Measurements from ENCODE around the gene TSEN34. TPM values are rescaled to one million over a fixed set of nuclear protein-coding genes. Genes with fewer than 3 reads are reported as not detected.
"Not testable (repeated sequence)": the region's sequence is repeated elsewhere in the genome, so short reads cannot be mapped to it uniquely, and the experiment has no call there.

The TSEN34 gene
- total RNA-seq, 1 experiment from 2014 or later = 88.1 TPM

DNA sequence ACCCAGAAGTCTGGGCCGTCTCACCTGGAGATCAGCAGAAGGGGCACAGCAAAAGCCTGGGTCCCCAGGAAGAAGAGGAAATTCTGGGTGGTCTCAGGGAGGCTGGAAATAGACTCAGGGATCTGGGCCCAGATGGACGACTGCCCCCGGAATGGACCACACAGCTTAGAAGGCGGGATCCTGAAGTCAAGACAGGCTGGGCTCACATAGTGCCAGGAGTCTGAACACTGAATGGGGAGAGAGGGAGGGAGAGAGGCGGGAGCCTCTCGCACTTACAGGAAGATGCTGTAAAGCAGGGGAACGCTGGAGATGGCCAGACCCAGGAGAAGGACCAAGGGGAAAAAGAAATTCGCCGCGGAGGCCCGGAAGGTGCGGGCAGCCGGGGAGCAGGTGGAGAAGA lies 30.3 kb upstream of the TSEN34 start:
- no peak for DNase-seq (ENCODE audit: low read depth)

- DNase-seq (ENCODE audit: low read depth) = peak; percentile 54
Measured at GRCh38 chr19:54162241-54162805, 28.8 kb upstream of the TSEN34 start.

DNA sequence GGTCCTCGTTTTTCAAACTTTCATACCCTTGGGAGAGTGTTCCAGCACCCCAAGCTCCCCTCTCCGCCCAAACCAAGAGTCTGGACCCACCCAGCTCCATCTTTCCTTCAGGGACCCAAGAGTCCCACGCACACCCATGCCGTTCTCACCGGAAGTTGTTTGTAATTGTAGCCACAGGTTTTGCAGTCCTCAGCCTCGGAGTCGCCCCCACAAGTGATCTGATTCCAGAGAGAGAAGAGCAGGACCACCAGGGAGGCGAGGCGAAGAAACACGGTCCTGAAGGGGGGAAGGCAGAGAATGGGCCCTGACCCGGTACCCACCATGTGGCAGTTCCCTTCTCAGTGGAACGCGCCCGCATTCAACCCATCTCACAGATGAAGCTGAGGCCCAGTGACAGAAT lies 28.2 kb upstream of the TSEN34 start:
- no peak for DNase-seq (ENCODE audit: low read depth)

- DNase-seq (ENCODE audit: low read depth) = peak; percentile 83
Measured at GRCh38 chr19:54164369-54165068, 26.6 kb upstream of the TSEN34 start.

GRCh38 chr19:54165222-54165621 lies 25.9 kb upstream of the TSEN34 start:
- no peak for DNase-seq (ENCODE audit: low read depth)

DNA sequence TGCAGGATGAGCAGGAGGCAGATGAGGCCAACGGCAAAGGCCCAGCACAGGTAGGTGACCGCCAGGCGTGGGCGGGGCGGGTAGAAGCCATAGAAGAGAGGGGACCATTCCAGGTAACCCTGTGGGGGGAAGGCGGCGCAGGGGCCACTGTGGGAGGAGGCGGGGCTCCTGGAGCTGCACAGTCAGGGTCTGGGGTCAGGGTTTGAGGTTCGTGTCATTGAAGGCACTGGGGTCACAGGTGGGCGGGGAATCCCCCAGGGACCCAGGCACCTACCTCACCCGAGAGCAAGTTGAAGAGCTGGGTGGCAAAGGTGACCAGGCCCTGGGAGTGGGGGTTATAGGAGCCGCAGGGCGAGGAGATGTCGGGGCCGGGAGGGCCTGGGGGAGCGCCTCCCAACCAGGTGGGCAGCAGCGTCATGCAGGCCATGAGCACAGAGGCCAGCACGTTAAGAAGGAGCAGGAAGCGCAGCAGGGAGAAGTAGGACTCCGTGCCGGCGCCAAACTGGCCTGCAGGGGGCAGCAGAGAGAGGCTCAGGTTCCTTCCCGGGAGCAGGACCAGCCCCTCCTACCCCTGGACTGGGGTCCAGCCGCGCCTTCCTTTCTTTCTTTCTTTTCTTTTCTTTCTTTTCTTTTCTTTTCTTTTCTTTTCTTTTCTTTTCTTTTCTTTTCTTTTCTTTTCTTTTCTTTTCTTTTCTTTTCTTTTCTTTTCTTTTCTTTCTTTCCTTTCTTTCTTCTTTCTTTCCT lies 22.8 kb upstream of the TSEN34 start:
- DNase-seq (ENCODE audit: low read depth) = peak; percentile 92

DNA sequence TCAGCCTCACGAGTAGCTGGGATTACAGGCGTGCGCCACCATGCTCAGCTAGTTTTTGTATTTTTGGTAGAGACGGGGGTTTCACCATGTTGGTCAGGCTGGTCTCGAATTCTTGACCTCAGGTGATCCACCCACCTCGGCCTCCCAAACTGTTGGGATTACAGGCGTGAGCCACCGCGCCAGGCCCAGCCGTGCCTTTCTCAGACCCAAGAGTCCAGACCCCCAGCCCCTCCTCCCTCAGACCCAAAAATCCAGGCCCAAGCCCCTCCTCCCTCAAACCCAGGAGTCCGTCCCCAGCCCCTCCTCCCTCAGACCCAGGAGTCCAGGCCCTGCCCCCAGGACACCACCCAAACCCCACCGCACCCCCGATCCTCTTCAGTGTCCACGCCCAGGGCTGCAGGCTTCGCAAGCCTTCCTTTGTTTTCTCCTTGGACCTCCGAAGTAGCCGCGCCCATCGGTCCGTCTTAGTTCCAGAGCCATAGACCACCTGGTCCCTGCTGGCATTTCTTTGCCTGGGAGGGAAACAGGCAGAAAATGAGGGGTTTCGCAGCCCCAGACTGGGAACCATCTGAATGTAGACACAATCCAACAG lies 21.9 kb upstream of the TSEN34 start:
- no peak for DNase-seq (ENCODE audit: low read depth)

- DNase-seq (ENCODE audit: low read depth) = not testable (repeated sequence)
Measured at GRCh38 chr19:54171736-54172431, 19.2 kb upstream of the TSEN34 start.

DNA sequence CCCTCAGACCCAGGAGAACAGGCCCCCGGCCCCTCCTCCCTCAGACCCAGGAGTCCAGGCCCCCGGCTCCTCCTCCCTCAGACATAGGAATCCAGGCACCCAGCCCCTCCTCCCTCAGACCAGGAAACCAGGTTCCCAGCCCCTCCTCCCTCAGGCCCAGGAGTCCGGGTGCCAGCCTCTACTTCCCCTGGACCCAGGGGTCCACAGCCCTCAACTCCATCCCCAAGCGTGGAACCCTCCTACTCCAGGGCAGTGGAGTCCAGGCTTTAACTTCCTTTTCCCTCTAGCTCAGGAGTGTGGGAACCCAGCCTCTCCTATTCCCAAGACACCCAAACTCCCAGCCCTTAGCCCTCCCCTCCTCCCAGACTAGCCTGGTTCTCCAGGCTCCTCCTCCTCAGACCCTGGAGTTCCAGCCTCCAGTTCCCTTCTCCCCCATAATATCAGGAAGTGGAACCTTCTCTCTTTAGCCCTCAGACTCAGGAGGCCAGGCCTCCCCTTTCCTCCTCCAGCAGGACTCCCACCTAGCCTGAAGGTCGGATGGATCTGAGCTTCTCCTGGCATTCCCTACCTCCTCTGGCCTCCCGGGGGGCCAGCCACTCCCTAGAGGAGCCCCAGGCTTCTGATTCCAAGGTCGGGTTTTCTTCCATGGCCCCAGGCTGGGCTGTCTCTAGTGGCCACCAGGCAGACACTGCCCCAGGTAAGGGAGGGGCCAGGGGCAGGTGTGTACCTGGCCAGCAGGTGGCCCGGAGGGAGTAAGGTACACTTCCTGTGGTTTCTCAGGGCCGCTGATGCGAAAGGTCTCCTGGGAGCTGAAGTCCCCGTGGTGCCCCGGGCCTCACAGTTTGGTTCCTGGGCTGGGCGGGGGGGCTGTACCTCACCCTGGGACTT lies 18.4 kb upstream of the TSEN34 start, which contains the start of gene TMC4:
Gene TMC4, minus strand, starts transcription at position 690 of the 888 bp plus-strand sequence. Its CDS starts 43 bp downstream, at position 647.
- no peak for DNase-seq (ENCODE audit: low read depth)

DNA sequence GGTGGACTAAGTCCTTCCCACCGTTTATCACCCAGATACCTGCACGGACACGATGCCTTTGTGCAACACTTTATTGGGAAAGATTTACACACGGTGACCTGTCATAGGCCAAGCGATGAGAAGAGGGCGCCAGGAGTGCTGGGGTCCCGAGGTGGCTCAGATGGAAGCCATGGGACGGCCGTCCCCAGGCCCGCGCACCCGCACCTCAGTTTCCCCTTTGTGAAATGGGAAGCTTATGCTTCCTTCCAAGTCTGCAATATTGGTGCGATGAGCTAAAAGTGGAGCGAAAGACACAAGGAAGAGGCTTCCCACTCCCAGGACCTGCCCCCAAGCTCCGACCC lies 17.8 kb upstream of the TSEN34 start:
- no peak for DNase-seq (ENCODE audit: low read depth)

- DNase-seq (ENCODE audit: low read depth) = no peak
Measured at GRCh38 chr19:54173951-54174834, 16.9 kb upstream of the TSEN34 start.

DNA sequence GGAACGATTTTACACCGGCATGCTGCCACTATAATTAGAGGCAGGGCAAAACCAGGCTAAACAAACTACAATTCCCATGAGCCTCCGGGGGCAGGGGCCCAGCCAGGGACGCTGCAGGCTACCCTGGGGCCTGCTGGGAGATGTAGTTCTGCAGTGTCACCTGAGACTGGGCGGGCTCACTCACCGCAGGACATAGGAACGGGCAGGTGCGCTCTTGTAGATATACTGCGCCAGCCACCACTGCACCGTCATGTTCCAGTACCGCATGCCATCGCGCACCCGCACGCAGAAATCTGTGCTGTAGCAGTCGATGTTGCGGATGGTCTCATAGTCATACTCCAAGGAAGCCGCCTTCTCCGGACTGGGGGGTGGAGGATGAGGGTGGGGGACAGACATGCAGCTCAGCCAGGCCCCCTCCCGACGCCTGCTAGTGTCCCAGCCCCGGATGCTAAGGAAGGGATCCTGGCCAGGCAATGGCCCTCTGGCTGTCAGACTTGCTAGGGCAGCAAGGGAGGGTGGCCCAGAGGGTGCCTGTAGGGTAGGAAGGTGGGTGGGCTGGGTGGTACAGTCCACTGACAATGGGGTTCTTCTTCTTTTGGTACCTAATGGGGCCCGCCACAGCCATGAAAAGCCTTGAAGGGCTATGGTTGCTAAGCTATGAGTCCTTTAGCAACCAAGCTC lies 12.4 kb upstream of the TSEN34 start:
- no peak for DNase-seq (ENCODE audit: low read depth)

DNA sequence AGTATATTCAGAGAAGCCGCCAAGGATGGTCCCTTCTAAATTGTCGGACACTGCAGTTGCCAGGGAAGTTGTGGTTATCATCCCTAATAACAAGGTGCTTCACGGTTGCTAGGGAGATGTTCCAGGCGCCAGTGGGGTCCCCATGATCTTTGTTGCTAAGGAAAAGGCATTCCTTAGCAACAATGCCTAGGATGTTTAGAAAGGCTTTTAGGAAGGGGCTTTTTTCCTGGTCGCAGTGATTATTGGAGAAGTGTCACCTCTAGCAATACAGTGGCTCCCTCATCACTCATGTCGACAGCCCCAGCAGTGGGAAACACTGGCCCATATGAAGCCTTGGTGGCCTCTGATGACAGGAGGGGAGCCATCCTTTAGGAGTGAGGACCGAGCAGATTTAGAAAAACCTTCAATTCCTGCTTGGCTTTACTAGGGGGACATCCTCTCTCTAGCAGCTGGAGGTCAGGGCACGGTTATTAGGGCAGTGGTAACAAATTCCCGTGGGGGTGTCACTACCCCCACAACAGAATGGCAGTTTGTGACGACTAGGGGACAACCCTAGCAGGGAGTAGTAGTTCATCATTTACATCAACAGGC lies 11.8 kb upstream of the TSEN34 start:
- no peak for DNase-seq (ENCODE audit: low read depth)

- no peak for DNase-seq (ENCODE audit: low read depth)
Measured at GRCh38 chr19:54179921-54180461, 11.1 kb upstream of the TSEN34 start.

DNA sequence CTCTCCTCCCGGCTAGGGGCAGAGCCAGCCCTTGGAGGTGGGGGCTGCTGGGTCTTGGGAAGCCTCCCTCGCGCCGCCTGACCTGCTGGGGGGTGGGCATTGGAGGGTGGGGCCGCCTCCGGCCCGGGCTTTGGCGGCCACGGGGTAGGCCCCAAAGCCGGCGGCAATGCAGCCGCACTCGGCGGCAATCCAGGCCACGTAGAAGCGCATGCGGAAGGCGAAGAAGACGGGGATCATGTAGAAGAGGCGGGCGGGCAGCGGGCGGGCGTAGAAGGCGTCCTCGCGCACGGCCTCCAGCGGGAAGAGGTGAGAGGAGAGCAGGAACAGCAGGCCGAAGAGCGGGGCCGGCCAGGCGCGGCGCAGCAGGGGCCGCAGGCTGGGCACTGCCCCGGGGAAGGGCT lies 10.4 kb upstream of the TSEN34 start:
- DNase-seq (ENCODE audit: low read depth) = no peak

DNA sequence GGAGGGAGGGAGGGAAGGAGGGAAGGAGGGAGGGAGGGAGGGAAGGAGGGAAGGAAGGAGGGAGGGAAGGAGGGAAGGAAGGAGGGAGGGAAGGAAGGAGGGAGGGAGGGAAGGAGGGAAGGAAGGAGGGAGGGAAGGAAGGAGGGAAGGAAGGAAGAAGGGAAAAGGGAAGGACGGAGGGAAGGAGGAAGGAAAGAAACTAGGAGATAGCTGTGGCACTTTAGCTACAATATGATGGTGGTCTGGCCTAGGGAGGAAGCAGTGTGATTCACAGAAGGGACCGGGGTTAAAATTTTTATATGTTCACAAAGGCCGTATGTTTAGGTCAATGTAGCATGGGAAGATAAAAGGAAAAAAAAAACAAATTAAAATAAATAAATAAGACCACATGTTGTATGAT lies 9.2 kb upstream of the TSEN34 start:
- DNase-seq (ENCODE audit: low read depth) = not testable (repeated sequence)

DNA sequence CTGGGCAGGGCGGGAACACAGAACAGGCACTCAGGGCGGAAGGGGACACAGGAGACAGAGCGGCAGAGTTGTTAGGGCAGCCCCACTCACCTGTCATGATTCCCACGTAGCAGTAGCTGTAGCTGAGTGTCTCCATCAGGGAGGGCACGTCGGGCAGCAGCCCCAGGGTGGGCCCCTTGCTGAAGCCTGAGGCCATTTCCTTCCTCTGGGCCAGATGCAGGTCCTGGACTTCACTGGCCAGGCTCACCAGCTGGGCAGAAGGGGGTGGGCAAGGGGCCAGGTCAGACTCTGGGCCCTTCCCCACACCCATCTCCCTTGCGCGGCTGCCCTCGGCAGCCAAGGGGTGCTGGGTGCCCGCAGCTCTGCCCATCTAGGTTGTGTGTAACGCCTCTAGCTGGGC lies 7.7 kb upstream of the TSEN34 start:
- no peak for DNase-seq (ENCODE audit: low read depth)

- DNase-seq (ENCODE audit: low read depth) = no peak
Measured at GRCh38 chr19:54186351-54186750, 4.8 kb upstream of the TSEN34 start.

DNA sequence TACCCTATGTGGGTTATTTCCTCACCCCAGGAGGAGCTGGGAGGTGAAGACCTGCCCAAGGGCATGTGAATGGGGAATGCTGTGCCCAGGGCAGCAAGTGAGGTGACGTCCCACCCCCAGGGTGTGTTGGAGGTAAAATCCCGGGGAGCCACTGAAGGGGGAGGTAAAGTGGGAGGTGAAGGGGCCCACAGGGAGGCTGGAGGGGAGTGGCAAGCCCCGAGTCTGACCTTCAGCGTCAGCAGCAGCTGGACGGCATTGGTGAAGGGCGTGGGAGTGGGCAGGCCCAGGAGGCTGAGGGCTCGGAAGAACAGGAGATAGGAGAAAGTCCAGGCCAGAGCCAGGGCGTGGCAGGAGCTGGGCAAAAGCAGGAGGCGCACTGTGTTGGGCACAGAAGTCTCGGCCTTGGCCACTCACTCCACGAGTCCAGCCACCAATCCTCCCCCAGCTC lies 4.2 kb upstream of the TSEN34 start:
- DNase-seq (ENCODE audit: low read depth) = no peak

All from Daoy (cell line).